Breast epithelium (tissue), 3 donors: Measurements from ENCODE around the gene PEF1.

Source experiments
- CTCF ChIP-seq, 3 donors: fragments of 450-650 bp; IDR thresholded peaks; one replicate each; pipeline ENCODE4 v1.5.1; 2016 to 2017; ENCODE audit warnings: antibody characterized with exemption in 3 of 3, mild to moderate bottlenecking in 3 of 3, moderate library complexity in 3 of 3
- POLR2A ChIP-seq: fragments of 450-650 bp; IDR thresholded peaks from one replicate; pipeline ENCODE4 v1.6.1; 2016; ENCODE audit warnings: antibody characterized with exemption, mild to moderate bottlenecking, moderate library complexity
- POLR2AphosphoS5 ChIP-seq, 3 donors: sonication (generic); formaldehyde crosslinking; IDR thresholded peaks; one replicate each; pipeline ENCODE4 v1.6.1; 2017; ENCODE audit warnings: antibody characterized with exemption in 3 of 3

- TF ChIP-seq POLR2A (no peak), CTCF (IDR thresholded peaks at IDR 0.05) (no peak), POLR2AphosphoS5 (IDR thresholded peaks at IDR 0.05) (no peak)
Measured at GRCh38 chr1:31660871-31661455, 16.3 kb upstream of the PEF1 start.
